Testis (tissue), 3 donors: ENCODE results near the gene C20orf96. TPM values are rescaled to one million over a fixed set of nuclear protein-coding genes. Genes with fewer than 3 reads are reported as not detected.
A peak's percentile ranks its signal among the peaks of the same experiment; 100 is the strongest.

Source experiments
- DNase-seq: peaks from one replicate; pipeline ENCODE4 v3.0.0-alpha.2; 2019
- H3K27ac ChIP-seq, 2 donors: fragments of 200-600 bp; sonication (generic); one replicate each; pipeline ENCODE4 v1.5.1; 2019
- H3K27me3 ChIP-seq: fragments of 200-600 bp; sonication (generic); one replicate; pipeline ENCODE4 v1.5.1; 2019
- H3K36me3 ChIP-seq: fragments of 200-600 bp; sonication (generic); one replicate; pipeline ENCODE4 v1.5.1; 2017; ENCODE audit warnings: low read depth; ENCODE audit errors: missing control alignments
- H3K4me1 ChIP-seq: fragments of 200-600 bp; sonication (generic); one replicate; pipeline ENCODE4 v1.5.1; 2019
- H3K4me3 ChIP-seq, 2 donors: fragments of 200-600 bp; sonication (generic); one replicate each; pipeline ENCODE4 v1.5.1; 2017 to 2019
- H3K9me3 ChIP-seq: fragments of 200-600 bp; sonication (generic); one replicate; pipeline ENCODE4 v1.5.1; 2017
- CTCF ChIP-seq, 3 experiments: fragments of 450-650 bp in 2 of 3; fragments of 200-600 bp in 1 of 3; sonication (generic) in 1 of 3; IDR thresholded peaks; one replicate each; pipeline ENCODE4 v1.5.1; 2016 to 2019; ENCODE audit warnings: antibody characterized with exemption in 3 of 3, mild to moderate bottlenecking in 2 of 3, moderate library complexity in 1 of 3
- POLR2A ChIP-seq: fragments of 450-650 bp; IDR thresholded peaks from one replicate; pipeline ENCODE4 v1.6.1; 2017; ENCODE audit warnings: antibody characterized with exemption, mild to moderate bottlenecking, moderate library complexity
- WGBS, 2 donors: methylation state at CpG; one replicate each; pipeline ENCODE4 v1.1.5; 2018; 5-methylcytosine and 5-hydroxymethylcytosine counted together
- intact Hi-C: fragments of 100-400 bp; cut with DNase I; formaldehyde crosslinking; loops from one replicate; pipeline ENCODE4 v1.15.1; 2023; ENCODE audit warnings: low total_unique reads
- polyA plus RNA-seq: library from polyadenylated mRNA; stranded (reverse); fragments of 350-450 nt; fragmentation: Illumina TruSeq; extraction: RNeasy Lipid Tissue Mini Kit (QIAGEN cat#74804); gene quantifications from one replicate; pipeline ENCODE4 v1.2.3, GENCODE V29; 2014; ENCODE audit warnings: low read depth, low replicate concordance; ENCODE audit not compliant: insufficient read depth
- total RNA-seq, 2 donors: library from RNA; depleted of rRNA; stranded (reverse); fragments of >200 nt; gene quantifications; one replicate each; pipeline ENCODE4 v1.2.3, GENCODE V29; 2016

The C20orf96 gene
- total and polyA plus RNA-seq, 3 donors from 2014 or later, result 16.7 to 46.3 (median 32.0) TPM

- intact Hi-C loops, result no loop called here
- no peak for DNase-seq
- H3K36me3 ChIP-seq, result no peaks in the 10 kb centered on the region
- H3K4me1 ChIP-seq, result peaks cover 15% of the 10 kb centered on the region
- no peak for TF ChIP-seq CTCF (IDR thresholded peaks at IDR 0.05)
- TF ChIP-seq POLR2A, result no peak
- peak overlapping the region; percentile 46 to 72 for H3K4me3 ChIP-seq
- peak overlapping the region; percentile 54 to 64 for H3K27ac ChIP-seq
- H3K9me3 ChIP-seq, result no peaks in the 10 kb centered on the region
- 26 to 35% methylated on average over 2 of the region's 2 CpGs for WGBS, 2 donors
- no peaks in the 10 kb centered on the region for H3K27me3 ChIP-seq
These were observed 862 bp downstream of the C20orf96 start for GRCh38 chr20:289693-290083.

- no peak for TF ChIP-seq POLR2A
- TF ChIP-seq CTCF (IDR thresholded peaks at IDR 0.05), result no peak
- no peaks in the 10 kb centered on the region for H3K36me3 ChIP-seq
- no peaks in the 10 kb centered on the region for H3K27me3 ChIP-seq
- 93 to 95% methylated on average over 3 of the region's 3 CpGs for WGBS, 2 donors
- H3K27ac ChIP-seq, result peak overlapping the region in 1 of 2 donors; percentile 54
- no peak overlapping the region for H3K4me3 ChIP-seq
- no peaks in the 10 kb centered on the region for H3K9me3 ChIP-seq
- peaks cover 15% of the 10 kb centered on the region for H3K4me1 ChIP-seq
- intact Hi-C loops, result no loop called here
- DNase-seq, result no peak
These were observed 1.4 kb downstream of the C20orf96 start for GRCh38 chr20:288956-289692.

- no peak for DNase-seq
- no peak overlapping the region for H3K4me3 ChIP-seq
- H3K27ac ChIP-seq, result no peak overlapping the region
- H3K36me3 ChIP-seq, result no peaks in the 10 kb centered on the region
- no peak for TF ChIP-seq POLR2A
- TF ChIP-seq CTCF (IDR thresholded peaks at IDR 0.05), result no peak
- no peaks in the 10 kb centered on the region for H3K27me3 ChIP-seq
- WGBS, 2 donors, result 79 to 86% methylated on average over 2 of the region's 2 CpGs
- intact Hi-C loops, result no loop called here
- no peaks in the 10 kb centered on the region for H3K9me3 ChIP-seq
- peaks cover 17% of the 10 kb centered on the region for H3K4me1 ChIP-seq
These were observed 4.0 kb downstream of the C20orf96 start for GRCh38 chr20:286508-286907.

- TF ChIP-seq CTCF (IDR thresholded peaks at IDR 0.05), result no peak
- no peak for TF ChIP-seq POLR2A
- Histone ChIP-seq H3K4me1 (peaks cover 4% of the 10 kb centered on the region), H3K27me3 (no peaks in the 10 kb centered on the region), H3K4me3 (no peak overlapping the region), H3K36me3 (no peaks in the 10 kb centered on the region), H3K27ac (peak overlapping the region in 1 of 2 donors; percentile 1), H3K9me3 (no peaks in the 10 kb centered on the region)
- 62 to 79% methylated on average over 3 of the region's 3 CpGs for WGBS, 2 donors
- intact Hi-C loops, result no loop called here
- no peak for DNase-seq
These were observed 6.4 kb downstream of the C20orf96 start for GRCh38 chr20:284172-284571.
